Left renal cortex interstitium (tissue), 4 donors: ENCODE results near the gene CD200. TPM values are rescaled to one million over a fixed set of nuclear protein-coding genes. Genes with fewer than 3 reads are reported as not detected.

ENCODE experiments used
- DNase-seq, 4 donors: peaks; one replicate each; pipeline ENCODE4 v3.0.0-alpha.2; 2013; ENCODE audit warnings: low read depth in 4 of 4, low spot score in 2 of 4, missing footprints in 1 of 4
- polyA plus RNA-seq, 4 donors: library from polyadenylated mRNA; unstranded; fragments of 120-200 nt; gene quantifications; one replicate each; pipeline ENCODE4 v1.2.1, GENCODE V29; 2013; ENCODE audit not compliant: insufficient read length in 4 of 4

Gene CD200
- 10 to 100 TPM; 34.0 to 41.8 (median 36.5) TPM for polyA plus RNA-seq

- peak in 3 of 4 donors; percentile 48 to 51 (median 50) for DNase-seq
Observed at GRCh38 chr3:112333002-112333380, at the start of gene CD200. Gene CD200 (plus strand): TSS chr3:112333156. CDS start chr3:112333213, 57 bp downstream.

- DNase-seq, result no peak
Observed at GRCh38 chr3:112289011-112289410, 43.9 kb upstream of the CD200 start.

- peak in 2 of 4 donors; percentile 74 to 83 for DNase-seq
Observed at GRCh38 chr3:112293368-112294321, 39.3 kb upstream of the CD200 start, which contains the start of gene SLC9C1. Gene SLC9C1 (minus strand): TSS chr3:112294216. CDS start chr3:112286791, 7,425 bp downstream.

GRCh38 chr3:112297714-112298113, 35.2 kb upstream of the CD200 start:
- DNase-seq, result no peak

- DNase-seq, result no peak
Observed at GRCh38 chr3:112298781-112299180, 34.2 kb upstream of the CD200 start.

- no peak for DNase-seq
Observed at GRCh38 chr3:112302150-112302830, 30.7 kb upstream of the CD200 start.

GRCh38 chr3:112302881-112303763, 29.8 kb upstream of the CD200 start:
- peak in 2 of 4 donors; percentile 49 to 71 for DNase-seq

- peak in 2 of 4 donors; percentile 60 to 73 for DNase-seq
Observed at GRCh38 chr3:112303764-112304325, 29.1 kb upstream of the CD200 start.

GRCh38 chr3:112304611-112305010, 28.3 kb upstream of the CD200 start:
- no peak for DNase-seq

- no peak for DNase-seq
Observed at GRCh38 chr3:112306825-112307224, 26.1 kb upstream of the CD200 start.

GRCh38 chr3:112307557-112307956, 25.4 kb upstream of the CD200 start:
- no peak for DNase-seq

GRCh38 chr3:112308151-112308911, 24.6 kb upstream of the CD200 start:
- no peak for DNase-seq

GRCh38 chr3:112314649-112315048, 18.3 kb upstream of the CD200 start:
- no peak for DNase-seq

GRCh38 chr3:112315791-112316190, 17.2 kb upstream of the CD200 start:
- DNase-seq, result no peak

GRCh38 chr3:112319516-112320276, 13.3 kb upstream of the CD200 start:
- DNase-seq, result no peak

GRCh38 chr3:112320691-112321090, 12.3 kb upstream of the CD200 start:
- DNase-seq, result no peak

- DNase-seq, result no peak
Observed at GRCh38 chr3:112321867-112322652, 10.9 kb upstream of the CD200 start.
